ENCODE data around the gene AKR7A2. TPM values are rescaled to one million over a fixed set of nuclear protein-coding genes. Genes with fewer than 3 reads are reported as not detected.

AKR7A2 gene
- total and polyA plus RNA-seq, 9 of the 15 experiments (the other 6 are each of a cell fraction or from before 2014, with no cell fraction given), result 2.0 to 78.4 (median 49.4) TPM

DNA sequence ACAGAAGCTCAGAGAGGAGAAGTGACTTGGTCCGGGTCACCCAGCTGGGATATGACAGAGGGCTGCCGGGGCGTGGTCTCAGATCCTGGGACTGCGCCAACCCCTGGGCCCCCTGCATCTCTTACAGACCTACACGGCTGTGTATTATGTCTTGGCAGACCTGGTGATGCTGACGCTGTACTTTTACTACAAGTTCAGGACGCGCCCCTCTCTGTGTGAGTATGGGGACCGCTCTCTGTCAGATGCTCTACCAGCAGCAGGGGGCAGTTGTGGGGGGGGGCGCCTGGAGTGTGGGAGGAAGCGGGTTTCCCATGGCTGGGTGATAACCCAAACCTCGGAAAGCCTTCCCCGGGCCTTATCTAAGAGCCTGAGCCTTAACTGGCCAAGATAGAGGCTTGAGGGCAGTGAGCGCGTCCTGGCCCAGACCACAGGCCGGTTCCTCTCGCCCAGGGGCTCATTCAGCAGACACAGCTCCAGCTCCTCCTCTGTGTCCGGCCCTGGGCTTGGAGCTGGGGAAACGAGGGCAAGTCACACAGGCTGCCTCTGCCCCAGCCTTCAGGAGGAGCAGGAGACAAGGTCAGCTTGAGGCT lies 13.5 kb upstream of the AKR7A2 start (continued):
- TF ChIP-seq MBD2 (IDR thresholded peaks at IDR 0.05; ENCODE audit: borderline replicate concordance, low read depth) (0 out of 2 replicates have a peak, but pooled peaks have one; percentile 41), DPF2 (IDR thresholded peaks at IDR 0.05) (peak; percentile 77), SMARCE1 (IDR thresholded peaks at IDR 0.05) (peak; percentile 57; the same call in 1 of the 2 replicates), ZNF263 (CRISPR knock-in tag; IDR thresholded peaks at IDR 0.05; ENCODE audit: borderline replicate concordance) (peak; percentile 38; the same call in 1 of the 2 replicates), ZNF316 (IDR thresholded peaks at IDR 0.05) (peak; percentile 56), POLR2G (IDR thresholded peaks at IDR 0.05; ENCODE audit: low read depth, low read length) (0 out of 2 replicates have a peak, but pooled peaks have one; percentile 2), CSDE1 (IDR thresholded peaks at IDR 0.05) (no peak), ZFP36 (IDR thresholded peaks at IDR 0.05; ENCODE audit: low read depth, low read length, partially characterized antibody) (peak; percentile 25), SIN3B (IDR thresholded peaks at IDR 0.05; ENCODE audit: low read depth) (no peak), POLR2A (conservative IDR thresholded peaks at IDR 0.05) (0 out of 2 replicates have a peak, but pooled peaks have one; percentile 15), EHMT2 (IDR thresholded peaks at IDR 0.05) (no peak), HNRNPL (IDR thresholded peaks at IDR 0.05; ENCODE audit: low read depth, low read length) (no peak), EP300 (IDR thresholded peaks at IDR 0.05; ENCODE audit: low read length) (peak; percentile 66; the same call in 1 of the 2 replicates), MAFK (IDR thresholded peaks at IDR 0.05; ENCODE audit: low read length) (0 out of 2 replicates have a peak, but pooled peaks have one; percentile 16), NR2F6 (CRISPR knock-in tag; IDR thresholded peaks at IDR 0.05) (no peak), NCOA4 (IDR thresholded peaks at IDR 0.05; ENCODE audit: partially characterized antibody) (no peak), ZNF79 (CRISPR knock-in tag; IDR thresholded peaks at IDR 0.05; ENCODE audit: low read depth) (no peak), ESRRA (IDR thresholded peaks at IDR 0.05; ENCODE audit: borderline replicate concordance, low read depth) (no peak), TOE1 (IDR thresholded peaks at IDR 0.05; ENCODE audit: borderline replicate concordance) (0 out of 2 replicates have a peak, but pooled peaks have one; percentile 27), TOE1 (CRISPR knock-in tag; IDR thresholded peaks at IDR 0.05; ENCODE audit: borderline replicate concordance, low read depth) (no peak), RNF2 (IDR thresholded peaks at IDR 0.05) (peak; percentile 79; the same call in 1 of the 2 replicates)
- TF ChIP-seq, protein P1, sequence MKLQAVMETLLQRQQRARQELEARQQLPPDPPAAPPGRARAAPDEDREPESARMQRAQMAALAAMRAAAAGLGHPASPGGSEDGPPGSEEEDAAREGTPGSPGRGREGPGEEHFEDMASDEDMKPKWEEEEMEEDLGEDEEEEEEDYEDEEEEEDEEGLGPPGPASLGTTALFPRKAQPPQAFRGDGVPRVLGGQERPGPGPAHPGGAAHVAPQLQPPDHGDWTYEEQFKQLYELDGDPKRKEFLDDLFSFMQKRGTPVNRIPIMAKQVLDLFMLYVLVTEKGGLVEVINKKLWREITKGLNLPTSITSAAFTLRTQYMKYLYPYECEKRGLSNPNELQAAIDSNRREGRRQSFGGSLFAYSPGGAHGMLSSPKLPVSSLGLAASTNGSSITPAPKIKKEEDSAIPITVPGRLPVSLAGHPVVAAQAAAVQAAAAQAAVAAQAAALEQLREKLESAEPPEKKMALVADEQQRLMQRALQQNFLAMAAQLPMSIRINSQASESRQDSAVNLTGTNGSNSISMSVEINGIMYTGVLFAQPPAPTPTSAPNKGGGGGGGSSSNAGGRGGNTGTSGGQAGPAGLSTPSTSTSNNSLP (IDR thresholded peaks at IDR 0.05; ENCODE audit: borderline replicate concordance, low read depth, low read length), result no peak
- TF ChIP-seq, protein P2, sequence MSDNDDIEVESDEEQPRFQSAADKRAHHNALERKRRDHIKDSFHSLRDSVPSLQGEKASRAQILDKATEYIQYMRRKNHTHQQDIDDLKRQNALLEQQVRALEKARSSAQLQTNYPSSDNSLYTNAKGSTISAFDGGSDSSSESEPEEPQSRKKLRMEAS (CRISPR knock-in tag; IDR thresholded peaks at IDR 0.05), result peak; percentile 23; the same call in 1 of the 2 replicates
- TF ChIP-seq, protein P3, sequence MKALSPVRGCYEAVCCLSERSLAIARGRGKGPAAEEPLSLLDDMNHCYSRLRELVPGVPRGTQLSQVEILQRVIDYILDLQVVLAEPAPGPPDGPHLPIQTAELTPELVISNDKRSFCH (CRISPR knock-in tag; IDR thresholded peaks at IDR 0.05), result no peak
- TF ChIP-seq, protein P3 (tag; IDR thresholded peaks at IDR 0.05), result peak; percentile 55; the same call in 1 of the 2 replicates
- TF ChIP-seq, protein P4, sequence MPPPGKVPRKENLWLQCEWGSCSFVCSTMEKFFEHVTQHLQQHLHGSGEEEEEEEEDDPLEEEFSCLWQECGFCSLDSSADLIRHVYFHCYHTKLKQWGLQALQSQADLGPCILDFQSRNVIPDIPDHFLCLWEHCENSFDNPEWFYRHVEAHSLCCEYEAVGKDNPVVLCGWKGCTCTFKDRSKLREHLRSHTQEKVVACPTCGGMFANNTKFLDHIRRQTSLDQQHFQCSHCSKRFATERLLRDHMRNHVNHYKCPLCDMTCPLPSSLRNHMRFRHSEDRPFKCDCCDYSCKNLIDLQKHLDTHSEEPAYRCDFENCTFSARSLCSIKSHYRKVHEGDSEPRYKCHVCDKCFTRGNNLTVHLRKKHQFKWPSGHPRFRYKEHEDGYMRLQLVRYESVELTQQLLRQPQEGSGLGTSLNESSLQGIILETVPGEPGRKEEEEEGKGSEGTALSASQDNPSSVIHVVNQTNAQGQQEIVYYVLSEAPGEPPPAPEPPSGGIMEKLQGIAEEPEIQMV (tag; conservative IDR thresholded peaks at IDR 0.05; ENCODE audit: low read depth), result no peak
- TF ChIP-seq, protein P5, sequence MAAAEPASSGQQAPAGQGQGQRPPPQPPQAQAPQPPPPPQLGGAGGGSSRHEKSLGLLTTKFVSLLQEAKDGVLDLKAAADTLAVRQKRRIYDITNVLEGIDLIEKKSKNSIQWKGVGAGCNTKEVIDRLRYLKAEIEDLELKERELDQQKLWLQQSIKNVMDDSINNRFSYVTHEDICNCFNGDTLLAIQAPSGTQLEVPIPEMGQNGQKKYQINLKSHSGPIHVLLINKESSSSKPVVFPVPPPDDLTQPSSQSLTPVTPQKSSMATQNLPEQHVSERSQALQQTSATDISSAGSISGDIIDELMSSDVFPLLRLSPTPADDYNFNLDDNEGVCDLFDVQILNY (CRISPR knock-in tag; IDR thresholded peaks at IDR 0.05), result no peak

Measured in K562 (cell line).